ENCODE data around the gene MSL3B.

MSL3B gene

GRCh38 chr2:233852056-233852455 is 16.1 kb downstream of the MSL3B start:
- no peak for ATAC-seq

GRCh38 chr2:233851169-233851568 is 17.0 kb downstream of the MSL3B start:
- no peak for ATAC-seq

- ATAC-seq: no peak
Observed at GRCh38 chr2:233850745-233851144, 17.4 kb downstream of the MSL3B start.

GRCh38 chr2:233849607-233850271 is 18.4 kb downstream of the MSL3B start:
- ATAC-seq: no peak

GRCh38 chr2:233848276-233848675 is 19.9 kb downstream of the MSL3B start:
- no peak for ATAC-seq

GRCh38 chr2:233847248-233847898 is 20.8 kb downstream of the MSL3B start:
- no peak for ATAC-seq

GRCh38 chr2:233846387-233847247 is 21.6 kb downstream of the MSL3B start:
- no peak for ATAC-seq

- no peak for ATAC-seq
Observed at GRCh38 chr2:233845301-233846060, 22.7 kb downstream of the MSL3B start.

- ATAC-seq: no peak
Observed at GRCh38 chr2:233844836-233845235, 23.4 kb downstream of the MSL3B start.

- ATAC-seq: no peak
Observed at GRCh38 chr2:233844064-233844807, 23.9 kb downstream of the MSL3B start.

- no peak for ATAC-seq
Observed at GRCh38 chr2:233841183-233841582, 27.0 kb downstream of the MSL3B start.

GRCh38 chr2:233840520-233840919 is 27.7 kb downstream of the MSL3B start:
- ATAC-seq: no peak

GRCh38 chr2:233839447-233839820 is 28.8 kb downstream of the MSL3B start:
- peak; percentile 23 for ATAC-seq

- ATAC-seq: peak; percentile 11
Observed at GRCh38 chr2:233838726-233839446, 29.3 kb downstream of the MSL3B start.

GRCh38 chr2:233838251-233838650 is 29.9 kb downstream of the MSL3B start:
- ATAC-seq: no peak

GRCh38 chr2:233837694-233838229 is 30.4 kb downstream of the MSL3B start:
- ATAC-seq: no peak

- ATAC-seq: no peak
Observed at GRCh38 chr2:233836359-233836758, 31.8 kb downstream of the MSL3B start.

GRCh38 chr2:233835230-233836186 is 32.7 kb downstream of the MSL3B start:
- ATAC-seq: no peak

- no peak for ATAC-seq
Observed at GRCh38 chr2:233833345-233833744, 34.8 kb downstream of the MSL3B start.

GRCh38 chr2:233832869-233833311 is 35.3 kb downstream of the MSL3B start:
- ATAC-seq: peak; percentile 39

Measured in esophagus mucosa (tissue), 1 donor.